Measurements from ENCODE around the gene DTYMK.

Gene DTYMK

GRCh38 chr2:241652722-241653121 lies 33.9 kb downstream of the DTYMK start:
- in situ Hi-C loops (cut with HindIII; ENCODE audit: low sequenced_read_pairs): no loop called here

GRCh38 chr2:241652142-241652541 lies 34.5 kb downstream of the DTYMK start:
- in situ Hi-C loops (cut with HindIII; ENCODE audit: low sequenced_read_pairs): no loop called here

- in situ Hi-C loops (cut with HindIII; ENCODE audit: low sequenced_read_pairs): no loop called here
Measured at GRCh38 chr2:241649927-241650326, 36.7 kb downstream of the DTYMK start.

- in situ Hi-C loops (cut with HindIII; ENCODE audit: low sequenced_read_pairs): no loop called here
Measured at GRCh38 chr2:241649404-241649803, 37.2 kb downstream of the DTYMK start.

- in situ Hi-C loops (cut with HindIII; ENCODE audit: low sequenced_read_pairs): no loop called here
Measured at GRCh38 chr2:241648453-241648852, 38.2 kb downstream of the DTYMK start.

- in situ Hi-C loops (cut with HindIII; ENCODE audit: low sequenced_read_pairs): no loop called here
Measured at GRCh38 chr2:241645915-241646645, 40.5 kb downstream of the DTYMK start.

GRCh38 chr2:241645056-241645914 lies 41.3 kb downstream of the DTYMK start:
- in situ Hi-C loops (cut with HindIII; ENCODE audit: low sequenced_read_pairs): no loop called here

- in situ Hi-C loops (cut with HindIII; ENCODE audit: low sequenced_read_pairs): no loop called here
Measured at GRCh38 chr2:241641631-241642030, 45.0 kb downstream of the DTYMK start.

GRCh38 chr2:241640165-241640795 lies 46.3 kb downstream of the DTYMK start:
- in situ Hi-C loops (cut with HindIII; ENCODE audit: low sequenced_read_pairs): no loop called here

GRCh38 chr2:241639385-241639784 lies 47.2 kb downstream of the DTYMK start:
- in situ Hi-C loops (cut with HindIII; ENCODE audit: low sequenced_read_pairs): no loop called here

- in situ Hi-C loops (cut with HindIII; ENCODE audit: low sequenced_read_pairs): no loop called here
Measured at GRCh38 chr2:241638940-241639339, 47.7 kb downstream of the DTYMK start.

- in situ Hi-C loops (cut with HindIII; ENCODE audit: low sequenced_read_pairs): no loop called here
Measured at GRCh38 chr2:241637795-241638660, 48.6 kb downstream of the DTYMK start.

GRCh38 chr2:241637018-241637794 lies 49.4 kb downstream of the DTYMK start, which contains the start of the genes ATG4B and THAP4:
Gene ATG4B (plus strand): TSS chr2:241637693. CDS start chr2:241637715, 22 bp downstream.
Gene THAP4 (minus strand): TSS chr2:241637158. CDS start chr2:241637017, 141 bp downstream.
- in situ Hi-C loops (cut with HindIII; ENCODE audit: low sequenced_read_pairs): no loop called here

- in situ Hi-C loops (cut with HindIII; ENCODE audit: low sequenced_read_pairs): no loop called here
Measured at GRCh38 chr2:241636182-241637017, 50.2 kb downstream of the DTYMK start.

GRCh38 chr2:241635756-241636155 lies 50.9 kb downstream of the DTYMK start:
- in situ Hi-C loops (cut with HindIII; ENCODE audit: low sequenced_read_pairs): no loop called here

GRCh38 chr2:241633561-241633960 lies 53.1 kb downstream of the DTYMK start:
- in situ Hi-C loops (cut with HindIII; ENCODE audit: low sequenced_read_pairs): no loop called here

- in situ Hi-C loops (cut with HindIII; ENCODE audit: low sequenced_read_pairs): no loop called here
Measured at GRCh38 chr2:241632478-241633325, 53.9 kb downstream of the DTYMK start.
